Stimulated activated CD4-positive, alpha-beta T cell treated with anti-CD3 and anti-CD28 coated beads, Interleukin-15, amount 100 ng/mL, for 48 hours (primary cell): ENCODE data around the gene RBM20.
A peak's percentile ranks its signal among the peaks of the same experiment; 100 is the strongest.

Experiments
- DNase-seq, 2 donors: peaks; one replicate each; pipeline ENCODE4 v3.0.0-alpha.2; 2020; ENCODE audit warnings: low read depth in 2 of 2

Gene RBM20

GRCh38 chr10:110676016-110676415 is 31.9 kb downstream of the RBM20 start:
- DNase-seq = no peak

GRCh38 chr10:110679486-110680272 is 35.5 kb downstream of the RBM20 start:
- DNase-seq = no peak

GRCh38 chr10:110680273-110681020 is 36.3 kb downstream of the RBM20 start:
- no peak for DNase-seq

GRCh38 chr10:110681023-110681681 is 37.0 kb downstream of the RBM20 start:
- peak in 1 of 2 donors; percentile 27 for DNase-seq

- no peak for DNase-seq
Observed at GRCh38 chr10:110682348-110682747, 38.2 kb downstream of the RBM20 start.

- no peak for DNase-seq
Observed at GRCh38 chr10:110684800-110685446, 40.8 kb downstream of the RBM20 start.

- DNase-seq = no peak
Observed at GRCh38 chr10:110686047-110686446, 41.9 kb downstream of the RBM20 start.

GRCh38 chr10:110686949-110687348 is 42.8 kb downstream of the RBM20 start:
- DNase-seq = no peak

GRCh38 chr10:110687400-110687799 is 43.3 kb downstream of the RBM20 start:
- DNase-seq = no peak

- DNase-seq = no peak
Observed at GRCh38 chr10:110691139-110691538, 47.0 kb downstream of the RBM20 start.

- no peak for DNase-seq
Observed at GRCh38 chr10:110694263-110694662, 50.1 kb downstream of the RBM20 start.

GRCh38 chr10:110694820-110695538 is 50.8 kb downstream of the RBM20 start:
- no peak for DNase-seq

GRCh38 chr10:110695539-110695886 is 51.4 kb downstream of the RBM20 start:
- no peak for DNase-seq

- DNase-seq = no peak
Observed at GRCh38 chr10:110696436-110696835, 52.3 kb downstream of the RBM20 start.

GRCh38 chr10:110698340-110698739 is 54.2 kb downstream of the RBM20 start:
- DNase-seq = no peak

- no peak for DNase-seq
Observed at GRCh38 chr10:110698782-110699201, 54.7 kb downstream of the RBM20 start.

GRCh38 chr10:110699859-110700468 is 55.8 kb downstream of the RBM20 start:
- DNase-seq = no peak

- no peak for DNase-seq
Observed at GRCh38 chr10:110700947-110701616, 56.9 kb downstream of the RBM20 start.

GRCh38 chr10:110701617-110701971 is 57.5 kb downstream of the RBM20 start:
- DNase-seq = no peak

- no peak for DNase-seq
Observed at GRCh38 chr10:110704070-110704469, 59.9 kb downstream of the RBM20 start.
